HUES48 (cell line): Measurements from ENCODE around the gene MBNL2.

Source experiments
- H3K27ac ChIP-seq: one replicate; pipeline ENCODE4 v1.7.0; 2013; ENCODE audit warnings: low read depth, low read length, inconsistent platforms
- H3K27me3 ChIP-seq: 2 replicates; pipeline ENCODE4 v1.6.1; 2013; ENCODE audit warnings: mild to moderate bottlenecking, low read length; ENCODE audit not compliant: control insufficient read depth, insufficient read depth
- H3K36me3 ChIP-seq: 2 replicates; pipeline ENCODE4 v1.6.1; 2013; ENCODE audit warnings: low read length; ENCODE audit not compliant: control insufficient read depth, insufficient read depth
- H3K4me1 ChIP-seq: 2 replicates; pipeline ENCODE4 v1.6.1; 2013; ENCODE audit warnings: mild to moderate bottlenecking, low read length; ENCODE audit not compliant: control insufficient read depth, insufficient read depth
- H3K4me3 ChIP-seq: 2 replicates; pipeline ENCODE4 v1.5.1; 2013; ENCODE audit warnings: mild to moderate bottlenecking, low read depth, low read length
- H3K9ac ChIP-seq: 2 replicates; pipeline ENCODE4 v1.6.1; 2013; ENCODE audit warnings: mild to moderate bottlenecking, low read depth, low read length, moderate library complexity
- H3K9me3 ChIP-seq: 2 replicates; pipeline ENCODE4 v1.6.1; 2013; ENCODE audit warnings: low read length; ENCODE audit not compliant: control insufficient read depth, insufficient read depth

The MBNL2 gene

GRCh38 chr13:97386801-97387484 is 164.8 kb downstream of the MBNL2 start:
- H3K27me3 ChIP-seq: no peaks in the 10 kb centered on the region
- no peak overlapping the region for H3K27ac ChIP-seq
- no peak overlapping the region for H3K4me3 ChIP-seq
- no peaks in the 10 kb centered on the region for H3K36me3 ChIP-seq
- H3K4me1 ChIP-seq: no peaks in the 10 kb centered on the region
- H3K9me3 ChIP-seq: no peaks in the 10 kb centered on the region
- no peak overlapping the region for H3K9ac ChIP-seq

DNA sequence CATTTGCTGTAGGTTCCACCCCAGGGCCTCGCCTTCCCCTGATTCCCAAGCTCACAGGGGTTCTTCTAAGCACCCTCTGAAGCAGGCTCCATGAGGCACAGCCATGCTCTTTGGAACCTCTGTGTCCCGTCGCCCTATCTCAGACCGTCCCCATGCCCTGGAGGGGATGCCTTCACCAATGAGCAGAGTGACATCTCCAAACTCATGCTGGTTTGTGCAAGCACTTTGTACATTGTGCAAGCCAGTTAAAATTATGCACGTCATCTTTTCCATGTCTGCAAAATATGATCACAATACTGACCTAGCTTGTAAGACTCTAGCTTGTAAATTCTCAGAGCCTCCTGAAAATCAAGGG is 165.3 kb downstream of the MBNL2 start:
- no peaks in the 10 kb centered on the region for H3K9me3 ChIP-seq
- H3K27ac ChIP-seq: no peak overlapping the region
- H3K36me3 ChIP-seq: no peaks in the 10 kb centered on the region
- no peak overlapping the region for H3K4me3 ChIP-seq
- no peak overlapping the region for H3K9ac ChIP-seq
- H3K4me1 ChIP-seq: no peaks in the 10 kb centered on the region
- no peaks in the 10 kb centered on the region for H3K27me3 ChIP-seq

DNA sequence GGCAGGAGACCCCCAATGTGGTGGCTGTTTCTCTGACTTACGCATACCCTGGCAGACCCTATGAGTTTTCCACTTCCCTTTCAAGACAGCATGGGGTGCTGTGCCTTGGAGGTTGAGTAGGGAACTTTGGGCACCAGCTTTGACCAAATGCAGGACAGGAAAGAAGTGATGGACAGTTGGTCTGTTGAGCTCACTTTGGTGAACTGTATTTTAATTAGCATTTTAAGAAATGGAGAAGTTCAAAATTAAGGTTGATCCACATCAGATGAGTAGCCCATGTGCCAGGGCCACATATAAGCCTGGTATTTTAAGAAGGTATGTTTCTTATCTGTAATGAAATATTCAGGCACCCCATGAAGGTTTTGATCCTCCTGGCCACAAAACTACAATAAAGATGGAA is 165.8 kb downstream of the MBNL2 start:
- Histone ChIP-seq H3K36me3 (no peaks in the 10 kb centered on the region), H3K4me3 (no peak overlapping the region), H3K9ac (no peak overlapping the region), H3K27me3 (no peaks in the 10 kb centered on the region), H3K9me3 (no peaks in the 10 kb centered on the region), H3K4me1 (no peaks in the 10 kb centered on the region), H3K27ac (no peak overlapping the region)

DNA sequence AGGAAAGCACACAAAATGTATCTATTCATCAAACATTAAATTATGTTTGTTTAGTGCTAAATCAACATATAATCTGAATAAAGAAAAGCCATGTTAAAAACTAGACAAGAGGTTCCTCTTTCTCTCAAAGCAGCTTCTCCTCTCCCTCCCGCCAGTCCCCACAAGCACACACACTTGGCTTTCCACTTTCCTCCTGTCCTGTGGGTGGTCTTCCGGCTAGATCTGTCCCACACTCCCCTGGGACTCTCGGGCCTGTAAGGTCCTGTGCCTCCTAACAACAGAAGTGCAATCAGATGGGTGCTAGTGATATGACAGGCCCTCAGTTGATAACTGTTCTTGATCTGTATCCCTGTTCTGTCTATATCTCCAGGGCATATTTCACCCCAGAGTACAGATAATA is 166.2 kb downstream of the MBNL2 start:
- H3K4me1 ChIP-seq: no peaks in the 10 kb centered on the region
- no peaks in the 10 kb centered on the region for H3K9me3 ChIP-seq
- H3K36me3 ChIP-seq: no peaks in the 10 kb centered on the region
- no peaks in the 10 kb centered on the region for H3K27me3 ChIP-seq
- no peak overlapping the region for H3K27ac ChIP-seq
- H3K4me3 ChIP-seq: no peak overlapping the region
- no peak overlapping the region for H3K9ac ChIP-seq

DNA sequence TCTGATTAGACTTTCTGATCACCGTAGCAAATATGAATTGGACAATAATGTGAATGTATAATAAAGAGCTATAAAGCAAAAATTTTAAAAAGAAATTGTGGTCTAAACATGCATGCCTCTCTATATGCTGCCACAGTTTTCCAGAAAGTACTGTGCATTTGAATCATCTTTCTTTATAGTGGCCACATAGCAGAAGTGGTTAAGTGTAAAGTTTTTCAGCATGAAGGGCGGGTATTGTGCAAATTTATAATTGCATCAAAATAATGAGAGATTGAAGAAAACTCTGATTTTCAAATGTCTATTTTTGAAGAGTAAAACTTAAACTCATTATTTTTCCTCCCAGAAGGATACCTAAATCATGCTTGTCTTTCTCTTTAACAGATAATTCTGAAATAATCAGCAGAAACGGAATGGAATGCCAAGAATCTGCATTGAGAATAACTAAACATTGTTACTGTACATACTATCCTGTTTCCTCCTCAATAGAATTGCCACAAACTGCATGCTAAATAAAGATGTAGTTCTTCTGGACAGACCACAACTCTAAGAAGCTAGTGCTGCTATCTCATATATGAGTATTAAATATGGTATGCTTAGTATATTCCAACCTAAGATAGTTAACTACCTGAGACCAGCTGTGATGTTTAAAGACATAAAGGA is 168.9 kb downstream of the MBNL2 start:
- H3K4me3 ChIP-seq: no peak overlapping the region
- H3K4me1 ChIP-seq: no peaks in the 10 kb centered on the region
- no peaks in the 10 kb centered on the region for H3K9me3 ChIP-seq
- H3K27me3 ChIP-seq: no peaks in the 10 kb centered on the region
- H3K9ac ChIP-seq: no peak overlapping the region
- H3K36me3 ChIP-seq: no peaks in the 10 kb centered on the region
- H3K27ac ChIP-seq: no peak overlapping the region

DNA sequence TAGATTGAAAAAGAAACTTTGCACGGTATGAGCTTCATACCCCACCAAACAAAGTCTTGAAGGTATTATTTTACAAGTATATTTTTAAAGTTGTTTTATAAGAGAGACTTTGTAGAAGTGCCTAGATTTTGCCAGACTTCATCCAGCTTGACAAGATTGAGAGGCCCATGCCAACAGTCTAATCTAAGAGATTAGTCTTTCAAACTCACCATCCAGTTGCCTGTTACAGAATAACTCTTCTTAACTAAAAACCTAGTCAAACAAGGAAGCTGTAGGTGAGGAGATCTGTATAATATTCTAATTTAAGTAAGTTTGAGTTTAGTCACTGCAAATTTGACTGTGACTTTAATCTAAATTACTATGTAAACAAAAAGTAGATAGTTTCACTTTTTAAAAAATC is 169.9 kb downstream of the MBNL2 start:
- no peak overlapping the region for H3K4me3 ChIP-seq
- no peak overlapping the region for H3K9ac ChIP-seq
- no peaks in the 10 kb centered on the region for H3K9me3 ChIP-seq
- no peaks in the 10 kb centered on the region for H3K4me1 ChIP-seq
- no peaks in the 10 kb centered on the region for H3K27me3 ChIP-seq
- H3K36me3 ChIP-seq: no peaks in the 10 kb centered on the region
- no peak overlapping the region for H3K27ac ChIP-seq

- no peaks in the 10 kb centered on the region for H3K9me3 ChIP-seq
- no peaks in the 10 kb centered on the region for H3K4me1 ChIP-seq
- H3K27me3 ChIP-seq: no peaks in the 10 kb centered on the region
- H3K4me3 ChIP-seq: no peak overlapping the region
- no peak overlapping the region for H3K9ac ChIP-seq
- no peak overlapping the region for H3K27ac ChIP-seq
- H3K36me3 ChIP-seq: no peaks in the 10 kb centered on the region
These were observed 172.4 kb downstream of the MBNL2 start for GRCh38 chr13:97394542-97394941.

DNA sequence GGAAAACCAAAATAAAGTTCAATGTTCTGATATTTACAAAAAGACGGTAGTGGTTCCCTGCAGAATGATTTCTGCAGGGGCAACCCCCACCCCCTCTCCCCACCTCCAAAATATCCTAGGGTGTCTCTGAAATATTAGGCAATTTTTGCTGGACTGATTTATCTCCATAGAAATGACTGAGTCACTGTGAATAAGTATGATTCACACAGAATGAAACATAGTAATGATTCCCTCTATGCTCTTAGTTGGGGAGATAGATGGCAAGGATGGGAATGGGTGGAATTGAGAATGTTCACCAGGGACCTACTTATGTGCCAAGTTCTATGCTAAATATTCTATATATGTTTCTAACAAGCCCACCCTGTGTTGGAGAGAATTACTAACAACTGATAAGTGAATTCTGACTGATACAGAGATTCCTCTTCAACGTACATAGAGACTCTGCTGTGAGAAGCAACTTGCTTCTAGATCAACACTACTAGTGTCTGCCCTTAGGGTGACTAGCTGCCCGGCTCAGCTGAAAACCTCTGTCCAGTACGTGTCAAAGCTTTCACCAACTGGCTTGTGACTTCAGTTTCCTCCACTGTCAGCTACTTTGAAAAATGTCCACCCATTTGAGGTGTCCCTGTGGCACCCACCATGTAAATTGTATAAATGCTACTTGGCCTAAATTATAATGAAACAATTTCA is 173.5 kb downstream of the MBNL2 start:
- H3K9me3 ChIP-seq: no peaks in the 10 kb centered on the region
- H3K4me3 ChIP-seq: no peak overlapping the region
- no peaks in the 10 kb centered on the region for H3K4me1 ChIP-seq
- H3K36me3 ChIP-seq: no peaks in the 10 kb centered on the region
- no peak overlapping the region for H3K9ac ChIP-seq
- H3K27ac ChIP-seq: no peak overlapping the region
- no peaks in the 10 kb centered on the region for H3K27me3 ChIP-seq

DNA sequence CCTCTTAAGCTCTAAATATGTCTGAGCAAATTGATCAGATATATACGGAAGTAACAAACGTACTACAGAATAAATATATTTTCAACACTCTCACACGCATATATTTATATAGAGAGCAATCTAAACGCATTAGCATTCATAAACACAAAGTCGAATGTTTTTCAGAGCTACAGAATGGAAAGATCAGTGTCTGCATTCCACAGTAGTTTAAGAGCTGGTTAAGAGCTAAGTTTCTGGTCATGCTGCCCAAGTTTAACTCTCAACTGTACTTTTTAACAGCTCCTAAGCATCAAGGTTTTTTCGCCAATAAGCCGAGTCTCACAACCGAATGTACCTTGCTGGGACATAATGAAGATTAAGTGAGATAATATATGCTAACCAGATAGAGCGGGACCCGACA is 175.1 kb downstream of the MBNL2 start:
- Histone ChIP-seq H3K36me3 (no peaks in the 10 kb centered on the region), H3K4me1 (no peaks in the 10 kb centered on the region), H3K9ac (no peak overlapping the region), H3K27me3 (no peaks in the 10 kb centered on the region), H3K9me3 (no peaks in the 10 kb centered on the region), H3K27ac (no peak overlapping the region), H3K4me3 (no peak overlapping the region)

DNA sequence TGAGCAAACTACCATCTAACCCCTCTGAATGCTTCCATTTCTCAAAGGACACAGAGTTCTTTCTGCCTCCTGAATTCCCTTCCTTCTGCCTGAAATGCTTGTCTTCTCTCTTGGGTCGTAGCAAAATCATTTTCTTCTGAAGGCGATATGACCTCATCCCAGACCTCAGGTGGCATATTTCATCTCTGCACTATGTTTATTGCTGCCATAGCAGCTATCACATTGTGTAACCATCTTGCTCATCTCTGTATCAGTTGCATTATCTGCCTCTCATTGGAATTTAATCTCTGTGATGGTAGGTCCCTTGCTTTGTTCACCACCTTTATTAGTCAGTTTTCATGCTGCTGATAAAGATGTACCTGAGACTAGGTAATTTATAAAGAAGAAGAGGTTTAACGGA is 179.3 kb downstream of the MBNL2 start:
- no peak overlapping the region for H3K9ac ChIP-seq

More for the DNA sequence above, 179.3 kb downstream of the MBNL2 start:
- Histone ChIP-seq H3K27me3 (no peaks in the 10 kb centered on the region), H3K4me3 (no peak overlapping the region), H3K9me3 (no peaks in the 10 kb centered on the region), H3K36me3 (no peaks in the 10 kb centered on the region), H3K4me1 (no peaks in the 10 kb centered on the region), H3K27ac (no peak overlapping the region)
